H1 (cell line): ENCODE measurements around the gene ZBTB43. TPM values are rescaled to one million over a fixed set of nuclear protein-coding genes. Genes with fewer than 3 reads are reported as not detected.

Experiments used
- CHD7 ChIP-seq: fragments of 300-600 bp; sonication (generic); IDR thresholded peaks from 2 replicates; pipeline ENCODE4 v1.7.1; 2012; ENCODE audit warnings: low read length, moderate library complexity, mild to moderate bottlenecking, inconsistent platforms; ENCODE audit not compliant: insufficient replicate concordance
- SIRT6 ChIP-seq: IDR thresholded peaks from one replicate; pipeline ENCODE4 v1.7.1; 2012; ENCODE audit warnings: low read length, inconsistent platforms
- polyA plus RNA-seq, 7 experiments: library from polyadenylated mRNA; depleted of rRNA in 3 of 7; stranded (reverse) in 5 of 7; unstranded in 2 of 7; fragments of >200 nt in 5 of 7; fragments of 200-250 nt in 2 of 7; gene quantifications; 1 replicate in 5 of 7; 2 replicates in 1 of 7; 4 replicates in 1 of 7; pipeline versions ENCODE4 v1.2.1 to v1.2.3, GENCODE V29; 2011 to 2013; ENCODE audit warnings: missing spikeins in 2 of 7, mixed read lengths in 2 of 7
- total RNA-seq: library from RNA; stranded (reverse); fragmentation: NEBNext Ultra II Directional; extraction: Animal tissue kit (Norgen Biotek cat#: 25700); gene quantifications from 2 replicates; pipeline ENCODE4 v1.2.1, GENCODE V29; 2021

ZBTB43 gene
- total and polyA plus RNA-seq, 2 of the 8 experiments (the other 6 are each of a cell fraction or from before 2014, with no cell fraction given): 4.1 to 16.7 TPM

DNA sequence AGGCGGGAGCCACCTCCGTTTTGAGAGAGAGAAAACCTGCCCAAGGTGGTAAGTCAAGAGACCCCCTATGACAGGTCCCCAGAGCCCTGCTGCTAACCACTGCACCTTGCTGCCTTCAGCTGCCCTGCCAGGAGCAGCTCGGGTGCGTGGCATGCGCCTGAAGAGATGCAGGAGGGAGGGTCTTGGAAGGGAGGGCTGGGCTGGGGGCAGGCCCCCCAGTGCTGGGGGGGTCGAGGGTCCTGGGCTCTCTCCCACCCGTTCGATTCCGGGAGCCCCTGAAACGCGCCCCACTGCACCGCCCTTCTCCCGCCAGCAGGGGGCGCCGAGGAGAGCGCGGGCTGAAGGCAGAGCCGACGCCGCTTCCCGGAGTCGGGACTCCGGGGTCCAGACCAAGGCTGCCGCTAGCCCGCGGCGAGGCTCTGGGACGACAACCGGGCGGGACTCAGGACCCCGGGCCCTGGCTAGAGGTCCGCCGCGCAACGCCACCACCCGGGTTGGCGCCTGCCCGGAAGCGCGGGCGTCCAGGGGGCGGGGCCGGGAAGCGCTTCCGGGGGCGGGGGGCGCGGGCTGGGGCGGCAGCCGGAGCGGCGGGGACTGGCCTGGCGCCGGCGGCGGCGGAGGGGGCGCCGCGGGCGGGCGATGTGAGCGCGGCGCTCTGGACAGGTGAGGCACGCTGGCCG, 55.4 kb downstream of the ZBTB43 start, which contains the start of gene ZBTB34 (continued):
- TF ChIP-seq CHD7 (no peak), SIRT6 (no peak)
